Vagina (tissue), 2 donors: Measurements from ENCODE around the gene PPP2R3C. TPM values are rescaled to one million over a fixed set of nuclear protein-coding genes. Genes with fewer than 3 reads are reported as not detected.
"Not testable (repeated sequence)": the region's sequence is repeated elsewhere in the genome, so short reads cannot be mapped to it uniquely, and the experiment has no call there.

ENCODE experiments used
- DNase-seq, 2 donors: peaks; one replicate each; pipeline ENCODE4 v3.0.0-alpha.2; 2017; ENCODE audit errors: extremely low spot score in 2 of 2
- H3K27ac ChIP-seq: fragments of 200-600 bp; sonication (generic); one replicate; pipeline ENCODE4 v1.5.1; 2019
- H3K27me3 ChIP-seq: fragments of 200-600 bp; sonication (generic); one replicate; pipeline ENCODE4 v1.5.1; 2019
- H3K36me3 ChIP-seq, 2 donors: fragments of 200-600 bp; sonication (generic); one replicate each; pipeline ENCODE4 v1.5.1; 2017 to 2019
- H3K4me1 ChIP-seq: fragments of 200-600 bp; sonication (generic); one replicate; pipeline ENCODE4 v1.5.1; 2019
- H3K4me3 ChIP-seq, 2 donors: fragments of 200-600 bp; sonication (generic); 1 replicate in 1 of 2; 2 replicates in 1 of 2; pipeline ENCODE4 v1.5.1; 2016 to 2019
- H3K9me3 ChIP-seq: fragments of 200-600 bp; sonication (generic); one replicate; pipeline ENCODE4 v1.5.1; 2019
- POLR2A ChIP-seq, 2 donors: fragments of 450-650 bp; IDR thresholded peaks; one replicate each; pipeline ENCODE4 v1.6.1; 2017; ENCODE audit warnings: antibody characterized with exemption in 2 of 2, mild to moderate bottlenecking in 2 of 2, moderate library complexity in 2 of 2
- POLR2AphosphoS5 ChIP-seq, 2 donors: sonication (generic); formaldehyde crosslinking; IDR thresholded peaks; one replicate each; pipeline ENCODE4 v1.9.0; 2017; ENCODE audit warnings: antibody characterized with exemption in 2 of 2, mild to moderate bottlenecking in 2 of 2, low read depth in 1 of 2; ENCODE audit not compliant: insufficient read depth in 1 of 2
- intact Hi-C: fragments of 100-400 bp; cut with DNase I; formaldehyde crosslinking; loops from one replicate; pipeline ENCODE4 v1.15.1; 2023
- total RNA-seq: library from RNA; depleted of rRNA; stranded (reverse); fragments of >200 nt; gene quantifications from one replicate; pipeline ENCODE4 v1.2.3, GENCODE V29; 2016
- TF ChIP-seq, protein P1 (sequence below), 3 experiments: fragments of 450-650 bp in 2 of 3; fragments of 200-600 bp in 1 of 3; sonication (generic) in 1 of 3; IDR thresholded peaks; one replicate each; pipeline ENCODE4 v1.5.1; 2017 to 2019; ENCODE audit warnings: antibody characterized with exemption in 3 of 3, mild to moderate bottlenecking in 2 of 3, moderate library complexity in 2 of 3

PPP2R3C gene
- total RNA-seq, 1 donor from 2014 or later = 14.5 TPM

DNA sequence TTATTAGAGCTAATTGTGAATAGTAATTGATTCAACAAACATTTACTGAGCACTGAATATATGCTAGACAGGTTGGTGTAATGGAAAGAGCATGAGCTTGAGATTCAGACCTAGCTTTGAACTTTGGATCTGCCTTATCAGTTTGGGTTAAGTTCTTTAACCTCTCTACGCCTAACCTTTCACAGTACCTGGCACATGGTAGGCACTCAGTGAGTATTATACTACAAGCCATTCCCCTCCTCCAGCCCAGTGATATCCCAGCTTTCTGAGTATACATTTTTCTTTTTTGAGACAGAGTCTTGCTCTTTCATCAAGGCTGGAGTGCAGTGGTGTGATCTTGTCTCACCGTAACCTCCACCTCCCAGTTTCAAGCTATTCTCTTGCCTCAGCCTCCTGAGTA lies 43.7 kb downstream of the PPP2R3C start:
- intact Hi-C loops = no loop called here
- no peaks in the 10 kb centered on the region for H3K4me1 ChIP-seq

DNA sequence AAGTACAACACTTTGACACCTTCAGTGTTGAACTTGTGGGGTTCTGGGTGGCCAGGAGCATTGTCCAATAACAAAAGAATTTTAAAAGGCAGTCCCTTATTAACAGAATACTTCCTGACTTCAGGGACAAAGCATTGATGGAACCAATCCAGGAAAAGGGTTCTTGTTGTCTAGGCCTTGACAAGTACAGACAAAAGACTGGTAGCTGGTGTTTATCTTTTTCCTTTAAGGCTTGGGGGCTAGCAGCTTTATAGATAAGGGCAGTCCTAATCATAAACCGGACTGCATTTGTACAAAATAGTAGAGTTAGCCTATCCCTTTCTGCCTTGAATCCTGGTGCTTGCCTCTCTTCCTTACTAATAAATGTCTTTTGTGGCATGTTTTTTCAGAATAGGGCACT lies 48.3 kb downstream of the PPP2R3C start:
- intact Hi-C loops = no loop called here
- Histone ChIP-seq H3K4me3 (no peak overlapping the region), H3K36me3 (peaks cover 0 to 17% of the 10 kb centered on the region in 2 donors), H3K4me1 (no peaks in the 10 kb centered on the region), H3K9me3 (no peaks in the 10 kb centered on the region), H3K27ac (no peak overlapping the region), H3K27me3 (no peaks in the 10 kb centered on the region)
- DNase-seq = no peak
- TF ChIP-seq, protein P1, sequence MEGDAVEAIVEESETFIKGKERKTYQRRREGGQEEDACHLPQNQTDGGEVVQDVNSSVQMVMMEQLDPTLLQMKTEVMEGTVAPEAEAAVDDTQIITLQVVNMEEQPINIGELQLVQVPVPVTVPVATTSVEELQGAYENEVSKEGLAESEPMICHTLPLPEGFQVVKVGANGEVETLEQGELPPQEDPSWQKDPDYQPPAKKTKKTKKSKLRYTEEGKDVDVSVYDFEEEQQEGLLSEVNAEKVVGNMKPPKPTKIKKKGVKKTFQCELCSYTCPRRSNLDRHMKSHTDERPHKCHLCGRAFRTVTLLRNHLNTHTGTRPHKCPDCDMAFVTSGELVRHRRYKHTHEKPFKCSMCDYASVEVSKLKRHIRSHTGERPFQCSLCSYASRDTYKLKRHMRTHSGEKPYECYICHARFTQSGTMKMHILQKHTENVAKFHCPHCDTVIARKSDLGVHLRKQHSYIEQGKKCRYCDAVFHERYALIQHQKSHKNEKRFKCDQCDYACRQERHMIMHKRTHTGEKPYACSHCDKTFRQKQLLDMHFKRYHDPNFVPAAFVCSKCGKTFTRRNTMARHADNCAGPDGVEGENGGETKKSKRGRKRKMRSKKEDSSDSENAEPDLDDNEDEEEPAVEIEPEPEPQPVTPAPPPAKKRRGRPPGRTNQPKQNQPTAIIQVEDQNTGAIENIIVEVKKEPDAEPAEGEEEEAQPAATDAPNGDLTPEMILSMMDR (IDR thresholded peaks at IDR 0.05) = no peak
- TF ChIP-seq POLR2A (IDR thresholded peaks at IDR 0.05) = no peak
- TF ChIP-seq POLR2AphosphoS5 (IDR thresholded peaks at IDR 0.05; ENCODE audit: insufficient read depth in 1 of 2, low read depth in 1 of 2) = no peak

More for the DNA sequence above, 43.7 kb downstream of the PPP2R3C start:
- no peaks in the 10 kb centered on the region for H3K27me3 ChIP-seq
- no peak for TF ChIP-seq POLR2A (IDR thresholded peaks at IDR 0.05)
- TF ChIP-seq POLR2AphosphoS5 (IDR thresholded peaks at IDR 0.05; ENCODE audit: insufficient read depth in 1 of 2, low read depth in 1 of 2) = no peak
- TF ChIP-seq, protein P1 (IDR thresholded peaks at IDR 0.05) = no peak
- no peak overlapping the region for H3K4me3 ChIP-seq
- no peak overlapping the region for H3K27ac ChIP-seq
- H3K36me3 ChIP-seq = peaks cover 0 to 48% of the 10 kb centered on the region in 2 donors
- no peak for DNase-seq
- no peaks in the 10 kb centered on the region for H3K9me3 ChIP-seq

DNA sequence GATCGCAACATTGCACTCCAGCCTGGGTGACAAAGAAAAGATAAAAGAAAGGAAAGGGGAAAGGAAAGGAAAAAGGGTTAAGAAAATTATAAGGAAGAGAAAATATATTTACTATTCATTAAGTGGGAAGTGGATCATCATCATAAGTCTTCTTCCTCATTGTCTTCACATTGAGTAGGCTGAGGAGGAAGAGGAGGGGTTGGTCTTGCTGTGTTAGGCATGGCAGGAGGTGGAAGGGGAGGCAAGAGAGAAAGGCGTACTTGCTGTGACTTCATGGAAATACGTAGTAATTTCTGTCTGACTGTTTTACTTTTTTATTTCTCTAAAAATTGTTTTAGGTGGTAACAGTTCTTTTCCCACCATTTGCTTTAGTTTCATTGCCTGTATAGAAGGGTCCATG lies 49.6 kb downstream of the PPP2R3C start:
- Histone ChIP-seq H3K4me3 (no peak overlapping the region), H3K36me3 (peaks cover 0 to 20% of the 10 kb centered on the region in 2 donors), H3K27me3 (no peaks in the 10 kb centered on the region), H3K9me3 (no peaks in the 10 kb centered on the region), H3K27ac (no peak overlapping the region), H3K4me1 (no peaks in the 10 kb centered on the region)
- DNase-seq = no peak
- intact Hi-C loops = no loop called here
- TF ChIP-seq POLR2AphosphoS5 (IDR thresholded peaks at IDR 0.05; ENCODE audit: insufficient read depth in 1 of 2, low read depth in 1 of 2) = no peak
- TF ChIP-seq, protein P1 (IDR thresholded peaks at IDR 0.05) = no peak
- no peak for TF ChIP-seq POLR2A (IDR thresholded peaks at IDR 0.05)

DNA sequence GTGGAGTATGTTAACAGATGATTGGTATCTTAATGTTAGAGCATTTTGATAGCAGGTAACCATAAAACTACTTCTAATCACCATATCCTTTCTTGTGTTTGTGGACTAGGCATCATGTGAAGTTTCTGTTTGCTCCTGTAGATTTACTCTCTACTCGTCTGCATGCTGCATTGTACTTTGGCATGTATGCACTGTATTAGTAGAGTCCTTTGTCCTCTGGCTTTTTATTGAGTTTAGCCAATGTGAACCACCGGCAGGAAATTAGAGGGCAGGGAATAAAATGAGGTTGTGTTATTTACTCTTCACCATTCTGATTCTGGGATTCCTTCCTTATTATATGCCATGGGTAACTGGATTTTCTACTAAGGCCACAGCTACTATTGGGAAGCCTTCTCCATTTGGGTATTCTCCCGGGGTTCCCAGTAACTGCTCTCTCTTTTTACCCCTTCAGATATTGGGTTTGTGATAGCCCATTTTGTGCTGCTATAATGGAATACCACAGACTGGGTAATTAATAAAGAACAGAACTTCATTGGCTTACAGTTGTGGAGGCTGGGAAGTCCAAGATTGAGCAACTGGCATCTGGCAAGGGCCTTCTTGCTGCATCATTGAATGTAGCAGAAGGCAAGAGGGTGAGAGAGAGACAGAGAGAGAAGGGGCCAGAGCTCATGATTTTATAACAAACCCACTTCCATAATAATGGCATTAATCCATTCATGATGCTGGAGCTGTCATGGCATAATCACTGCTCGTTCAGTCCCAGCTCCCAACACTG lies 53.4 kb downstream of the PPP2R3C start:
- Histone ChIP-seq H3K36me3 (peaks cover 0 to 14% of the 10 kb centered on the region in 2 donors), H3K9me3 (no peaks in the 10 kb centered on the region), H3K27me3 (no peaks in the 10 kb centered on the region), H3K27ac (no peak overlapping the region), H3K4me3 (no peak overlapping the region), H3K4me1 (no peaks in the 10 kb centered on the region)
- no peak for DNase-seq
- TF ChIP-seq POLR2AphosphoS5 (IDR thresholded peaks at IDR 0.05; ENCODE audit: insufficient read depth in 1 of 2, low read depth in 1 of 2) = no peak
- TF ChIP-seq, protein P1 (IDR thresholded peaks at IDR 0.05) = no peak
- no peak for TF ChIP-seq POLR2A (IDR thresholded peaks at IDR 0.05)
- intact Hi-C loops = no loop called here

DNA sequence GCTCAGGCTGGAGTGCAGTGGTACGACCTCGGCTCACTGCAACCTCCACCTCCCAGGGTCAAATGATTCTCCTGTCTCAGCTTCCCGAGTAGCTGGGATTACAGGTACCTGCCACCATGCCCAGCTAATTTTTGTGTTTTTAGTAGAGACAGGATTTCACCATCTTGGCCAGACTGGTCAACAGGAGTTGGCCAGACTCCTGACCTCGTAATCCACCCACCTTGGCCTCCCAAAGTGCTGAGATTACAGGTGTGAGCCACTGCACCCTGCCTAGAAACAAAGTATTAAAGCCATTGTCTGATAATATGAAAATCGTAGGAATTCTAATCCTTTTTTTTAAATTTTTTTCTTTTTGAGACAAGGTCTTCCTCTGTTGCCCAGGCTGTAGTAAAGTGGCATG lies 56.1 kb downstream of the PPP2R3C start:
- H3K27me3 ChIP-seq, H3K27ac ChIP-seq, H3K9me3 ChIP-seq, H3K4me1 ChIP-seq, intact Hi-C loops, H3K4me3 ChIP-seq, DNase-seq: not testable (repeated sequence)
- H3K36me3 ChIP-seq = peaks cover 0 to 14% of the 10 kb centered on the region in 2 donors

DNA sequence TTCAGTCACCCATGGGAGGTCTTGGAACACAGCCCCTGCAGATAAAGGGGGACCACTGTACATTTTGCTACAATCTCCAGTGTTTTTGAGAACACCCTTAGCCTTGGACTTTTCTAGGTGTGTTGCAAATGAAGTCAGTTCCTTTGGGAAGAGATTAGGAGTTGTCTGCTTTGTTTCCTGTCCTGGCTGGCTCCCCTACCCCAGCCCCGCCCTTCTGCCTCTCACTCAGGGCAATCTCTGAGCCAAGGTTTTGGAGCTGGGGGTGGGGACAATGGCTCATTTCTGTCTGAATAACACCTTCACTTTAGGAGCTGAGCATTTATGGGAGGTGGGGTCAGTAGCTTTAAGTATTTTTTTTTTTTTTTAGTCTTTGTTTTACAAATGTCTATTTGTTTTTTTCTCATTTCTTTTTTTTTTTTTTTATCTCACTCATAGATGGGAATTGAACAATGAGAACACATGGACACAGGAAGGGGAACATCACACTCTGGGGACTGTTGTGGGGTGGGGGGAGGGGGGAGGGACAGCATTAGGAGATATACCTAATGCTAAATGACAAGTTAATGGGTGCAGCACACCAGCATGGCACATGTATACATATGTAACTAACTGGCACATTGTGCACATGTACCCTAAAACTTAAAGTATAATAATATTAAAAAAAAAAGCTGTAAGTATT lies 60.5 kb downstream of the PPP2R3C start:
- intact Hi-C loops, H3K27me3 ChIP-seq, H3K4me1 ChIP-seq, H3K9me3 ChIP-seq, DNase-seq, H3K4me3 ChIP-seq, H3K27ac ChIP-seq: not testable (repeated sequence)
- peaks cover 0 to 22% of the 10 kb centered on the region in 2 donors for H3K36me3 ChIP-seq
